HepG2 (cell line): ENCODE data around the gene STAB2. TPM values are rescaled to one million over a fixed set of nuclear protein-coding genes. Genes with fewer than 3 reads are reported as not detected.

Experiments used
- ATAC-seq: fragments of 200-7000 bp; cut with Tn5 transposase; 3 replicates; pipeline ENCODE4 v1.9.1; 2020; ENCODE audit warnings: mild to moderate bottlenecking, moderate library complexity
- BruUV-seq: library from RNA; stranded (reverse); fragments of 400-500 nt; replicated peaks from 2 replicates; lab custom pipeline; 2021; lab: Mats Ljungman, UMichigan
- CTCF ChIA-PET: fragments of 300-600 bp; formaldehyde crosslinking; extraction: SDS; loops from one replicate; lab custom pipeline; 2021; ENCODE audit warnings: low total read pairs, inconsistent platforms, low intra/inter-chr PET ratio; lab: Yijun Ruan, JAX
- POLR2A ChIA-PET: fragments of 350-600 bp; sonication (Branson Sonifier 250); formaldehyde crosslinking; loops from one replicate; lab custom pipeline; 2020; ENCODE audit warnings: antibody characterized with exemption, inconsistent platforms; lab: Yijun Ruan, JAX
- DNase-seq: peaks from one replicate; pipeline ENCODE4 v3.0.0-alpha.2; 2015; ENCODE audit warnings: low spot score
- FAIRE-seq: peaks from 3 replicates; lab custom pipeline; 2011; peaks lifted over from hg19 to GRCh38; lab: Jason Lieb, UNC
- H2AFZ ChIP-seq: one replicate; pipeline ENCODE4 v1.6.1; 2011; ENCODE audit warnings: low read length, inconsistent platforms
- H3K27ac ChIP-seq: fragments of 300-600 bp; 3 replicates; pipeline ENCODE4 v1.8.0; 2011; ENCODE audit warnings: mixed run types, mild to moderate bottlenecking, mixed read lengths, low read length, inconsistent platforms; ENCODE audit not compliant: insufficient read depth; ENCODE audit errors: extremely low read length
- H3K27me3 ChIP-seq, 2 experiments: fragments of 200-600 bp in 1 of 2; 2 replicates in 1 of 2; 3 replicates in 1 of 2; pipeline versions ENCODE4 v1.6.0 to v1.8.0; 2011; ENCODE audit warnings: low read length in 2 of 2, mild to moderate bottlenecking in 2 of 2, moderate library complexity in 2 of 2, inconsistent platforms in 1 of 2; ENCODE audit not compliant: insufficient read depth in 2 of 2, control insufficient read depth in 1 of 2
- H3K36me3 ChIP-seq, 2 experiments: fragments of 200-600 bp in 1 of 2; replicated peaks in 1 of 2; 2 replicates in 1 of 2; 3 replicates in 1 of 2; pipeline versions ENCODE4 v1.5.1 to v1.8.0; 2011; ENCODE audit warnings: low read length in 2 of 2, inconsistent platforms in 1 of 2; ENCODE audit not compliant: insufficient read depth in 2 of 2, control insufficient read depth in 1 of 2
- H3K4me1 ChIP-seq: 2 replicates; pipeline ENCODE4 v1.5.1; 2012; ENCODE audit warnings: low read length, inconsistent platforms; ENCODE audit not compliant: insufficient read depth
- H3K4me2 ChIP-seq: 2 replicates; pipeline ENCODE4 v1.6.0; 2011; ENCODE audit warnings: low read depth, low read length, inconsistent platforms
- H3K4me3 ChIP-seq, 3 experiments: fragments of 200-600 bp in 1 of 3; sonication (generic), shearing (Covaris generic) in 1 of 3; replicated peaks in 1 of 3; 2 replicates each; pipeline ENCODE4 v1.5.1; 2011 to 2016; ENCODE audit warnings: low read length in 3 of 3, inconsistent platforms in 2 of 3, low read depth in 2 of 3, mild to moderate bottlenecking in 2 of 3, control low read depth in 1 of 3, mixed read lengths in 1 of 3; ENCODE audit not compliant: insufficient read depth in 1 of 3
- H3K79me2 ChIP-seq: one replicate; pipeline ENCODE4 v1.6.1; 2011; ENCODE audit warnings: low read length, inconsistent platforms; ENCODE audit not compliant: insufficient read depth
- H3K9ac ChIP-seq: 2 replicates; pipeline ENCODE4 v1.6.0; 2011; ENCODE audit warnings: mild to moderate bottlenecking, low read depth, low read length, inconsistent platforms; ENCODE audit not compliant: insufficient read depth
- H3K9me3 ChIP-seq: 2 replicates; pipeline ENCODE4 v1.5.1; 2012; ENCODE audit warnings: mild to moderate bottlenecking, low read length
- H4K20me1 ChIP-seq: 2 replicates; pipeline ENCODE4 v1.6.0; 2011; ENCODE audit warnings: inconsistent platforms, mild to moderate bottlenecking, low read length, moderate library complexity; ENCODE audit not compliant: insufficient read depth
- ARHGAP35 ChIP-seq: sonication (generic); formaldehyde crosslinking; IDR thresholded peaks from 2 replicates; pipeline ENCODE4 v1.9.0; 2022; ENCODE audit warnings: mild to moderate bottlenecking, inconsistent platforms, moderate library complexity, missing genetic modification reagents, borderline replicate concordance
- ARNTL ChIP-seq: sonication (generic); formaldehyde crosslinking; IDR thresholded peaks from 2 replicates; pipeline ENCODE4 v1.4.0; 2020; ENCODE audit warnings: mild to moderate bottlenecking, missing genetic modification reagents
- ATRX ChIP-seq: sonication (generic); formaldehyde crosslinking; IDR thresholded peaks from 2 replicates; pipeline ENCODE4 v1.4.0; 2020; ENCODE audit warnings: missing genetic modification reagents, borderline replicate concordance
- EHMT2 ChIP-seq: fragments of 200-600 bp; sonication (generic); IDR thresholded peaks from 2 replicates; pipeline ENCODE4 v1.7.0; 2017; ENCODE audit warnings: antibody characterized with exemption, low read depth, low read length, borderline replicate concordance
- KAT7 ChIP-seq: IDR thresholded peaks from 2 replicates; pipeline ENCODE4 v1.6.1; 2018; ENCODE audit warnings: borderline replicate concordance, missing compliant biosample characterization
- MTA3 ChIP-seq: sonication (generic); formaldehyde crosslinking; IDR thresholded peaks from 2 replicates; pipeline ENCODE4 v1.4.0; 2020; ENCODE audit warnings: missing genetic modification reagents
- MTERF4 ChIP-seq: sonication (generic); formaldehyde crosslinking; IDR thresholded peaks from 2 replicates; pipeline ENCODE4 v1.8.0; 2023; ENCODE audit warnings: mild to moderate bottlenecking, missing genetic modification reagents
- POLR2AphosphoS5 ChIP-seq: IDR thresholded peaks from 2 replicates; pipeline ENCODE4 v1.6.1; 2012; ENCODE audit warnings: low read depth, low read length
- SALL2 ChIP-seq: sonication (generic); formaldehyde crosslinking; IDR thresholded peaks from 2 replicates; pipeline ENCODE4 v1.8.1; 2023; ENCODE audit warnings: mild to moderate bottlenecking, missing genetic modification reagents, inconsistent platforms
- SP4 ChIP-seq: sonication (generic); formaldehyde crosslinking; IDR thresholded peaks from 2 replicates; pipeline ENCODE4 v1.8.1; 2023; ENCODE audit warnings: mild to moderate bottlenecking, missing genetic modification reagents
- ZNF205 ChIP-seq: IDR thresholded peaks from 2 replicates; pipeline ENCODE4 v1.6.1; 2018; ENCODE audit warnings: missing biosample characterization, missing genetic modification reagents
- ZNF367 ChIP-seq: sonication (generic); formaldehyde crosslinking; IDR thresholded peaks from 2 replicates; pipeline ENCODE4 v1.4.0; 2020; ENCODE audit warnings: missing genetic modification reagents, borderline replicate concordance
- ZNF446 ChIP-seq: sonication (generic); formaldehyde crosslinking; IDR thresholded peaks from 2 replicates; pipeline ENCODE4 v1.5.0; 2020; ENCODE audit warnings: mild to moderate bottlenecking, missing genetic modification reagents
- ZNF569 ChIP-seq: sonication (generic); formaldehyde crosslinking; IDR thresholded peaks from 2 replicates; pipeline ENCODE4 v1.5.0; 2020; ENCODE audit warnings: mild to moderate bottlenecking, missing genetic modification reagents, moderate library complexity, borderline replicate concordance
- ZNF691 ChIP-seq: sonication (generic); formaldehyde crosslinking; IDR thresholded peaks from 2 replicates; pipeline ENCODE4 v1.4.0; 2020; ENCODE audit warnings: missing genetic modification reagents, low read depth, mild to moderate bottlenecking, borderline replicate concordance
- ZNF766 ChIP-seq: sonication (generic); formaldehyde crosslinking; IDR thresholded peaks from 2 replicates; pipeline ENCODE4 v1.5.0; 2020; ENCODE audit warnings: missing genetic modification reagents, borderline replicate concordance
- ZNF772 ChIP-seq: sonication (generic); formaldehyde crosslinking; IDR thresholded peaks from 2 replicates; pipeline ENCODE4 v1.5.0; 2020; ENCODE audit warnings: mild to moderate bottlenecking, missing genetic modification reagents
- ZNF775 ChIP-seq: sonication (generic); formaldehyde crosslinking; IDR thresholded peaks from 2 replicates; pipeline ENCODE4 v1.4.0; 2020; ENCODE audit warnings: missing genetic modification reagents, mild to moderate bottlenecking, moderate library complexity, borderline replicate concordance
- WGBS: methylation state at CpG from one replicate; pipeline ENCODE4 v1.1.6; 2017; ENCODE audit warnings: low lambda C conversion rate; 5-methylcytosine and 5-hydroxymethylcytosine counted together
- in situ Hi-C: cut with HindIII; loops from 2 replicates; pipeline ENCODE4 v1.10.0; 2017; ENCODE audit warnings: low pct_unique_long_range_greater_than_20kb; ENCODE audit not compliant: extremely low pct_ligation_motif_present
- intact Hi-C: fragments of 100-400 bp; cut with micrococcal nuclease; formaldehyde crosslinking; loops from one replicate; pipeline ENCODE4 v1.10.0; 2022; ENCODE audit not compliant: unreplicated experiment
- polyA plus RNA-seq, 8 experiments: library from polyadenylated mRNA; depleted of rRNA in 3 of 8; stranded (reverse) in 7 of 8; unstranded in 1 of 8; fragments of >200 nt; fragmentation: Illumina TruSeq in 4 of 8; extraction: Trizol in 4 of 8; gene quantifications; 2 replicates each; pipeline versions ENCODE4 v1.2.1 to v1.2.3, GENCODE V29; 2011 to 2016; ENCODE audit warnings: low read depth in 4 of 8, missing spikeins in 1 of 8, mixed read lengths in 1 of 8; ENCODE audit not compliant: insufficient read depth in 1 of 8
- total RNA-seq, 5 experiments: library from RNA; depleted of rRNA; stranded (reverse); fragments of >200 nt; fragmentation: Illumina TruSeq; extraction: Trizol; gene quantifications; 2 replicates each; pipeline ENCODE4 v1.2.3, GENCODE V29; 2016; ENCODE audit warnings: low read depth in 1 of 5
- TF ChIP-seq, protein P1 (sequence below): sonication (generic); formaldehyde crosslinking; IDR thresholded peaks from 2 replicates; pipeline ENCODE4 v1.9.0; 2021; ENCODE audit warnings: missing genetic modification reagents, borderline replicate concordance

The STAB2 gene
- total and polyA plus RNA-seq, 2 of the 13 experiments (the other 11 are each of a cell fraction or from before 2014, with no cell fraction given) = not detected

GRCh38 chr12:103774977-103775560 is 188.0 kb downstream of the STAB2 start:
- intact Hi-C loops = loop anchor here (10.0 kb wide), 1 partner anchor 160 kb away; the partner anchor contains the start of gene HSP90B1
- Histone ChIP-seq H3K27ac (no peak overlapping the region), H3K4me2 (no peak overlapping the region), H3K4me3 (no peak overlapping the region), H4K20me1 (no peaks in the 10 kb centered on the region)
- POLR2A ChIA-PET = no interaction called here
- no peak for DNase-seq
- 96% methylated on average over 6 of the region's 10 CpGs for WGBS
- TF ChIP-seq ZNF775 (no peak), ZNF772 (CRISPR knock-in tag) (no peak), POLR2AphosphoS5 (no peak), MTA3 (no peak), ZNF766 (CRISPR knock-in tag) (no peak), SALL2 (CRISPR knock-in tag) (no peak), SP4 (CRISPR knock-in tag) (no peak), EHMT2 (no peak), ATRX (no peak), ZNF446 (CRISPR knock-in tag) (no peak), ZNF367 (CRISPR knock-in tag) (no peak), ZNF205 (CRISPR knock-in tag) (no peak), ZNF691 (CRISPR knock-in tag) (no peak), ARNTL (CRISPR knock-in tag) (no peak), ARHGAP35 (CRISPR knock-in tag) (no peak), KAT7 (no peak), MTERF4 (no peak), ZNF569 (CRISPR knock-in tag) (no peak)
- TF ChIP-seq, protein P1, sequence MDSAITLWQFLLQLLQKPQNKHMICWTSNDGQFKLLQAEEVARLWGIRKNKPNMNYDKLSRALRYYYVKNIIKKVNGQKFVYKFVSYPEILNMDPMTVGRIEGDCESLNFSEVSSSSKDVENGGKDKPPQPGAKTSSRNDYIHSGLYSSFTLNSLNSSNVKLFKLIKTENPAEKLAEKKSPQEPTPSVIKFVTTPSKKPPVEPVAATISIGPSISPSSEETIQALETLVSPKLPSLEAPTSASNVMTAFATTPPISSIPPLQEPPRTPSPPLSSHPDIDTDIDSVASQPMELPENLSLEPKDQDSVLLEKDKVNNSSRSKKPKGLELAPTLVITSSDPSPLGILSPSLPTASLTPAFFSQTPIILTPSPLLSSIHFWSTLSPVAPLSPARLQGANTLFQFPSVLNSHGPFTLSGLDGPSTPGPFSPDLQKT (CRISPR knock-in tag) = no peak
- TF ChIP-seq, all 625 proteins: peak for 0
- Histone ChIP-seq H2AFZ (no peak overlapping the region), H3K79me2 (no peaks in the 10 kb centered on the region), H3K9me3 (no peaks in the 10 kb centered on the region), H3K27me3 (no peaks in the 10 kb centered on the region), H3K9ac (no peak overlapping the region), H3K36me3 (peaks cover 11 to 37% of the 10 kb centered on the region in 2 experiments), H3K4me1 (peaks cover 9% of the 10 kb centered on the region; the same call in 1 of the 2 replicates)
- FAIRE-seq (no peak), ATAC-seq (no peak)
- no TSS peak for BruUV-seq
- in situ Hi-C loops = loop anchor here (10.0 kb wide), 1 partner anchor 90 kb away; no protein-coding TSS in a partner anchor
- CTCF ChIA-PET = no interaction called here
